Measurements from ENCODE around the gene OPRL1.

OPRL1 gene

GRCh38 chr20:64139199-64140060 is 59.5 kb downstream of the OPRL1 start:
- H3K27me3 ChIP-seq (ENCODE audit: control insufficient read depth, insufficient read depth, low read length), result peaks cover 3% of the 10 kb centered on the region
- no peaks in the 10 kb centered on the region for H3K4me1 ChIP-seq (ENCODE audit: control insufficient read depth, insufficient read depth, low read length)
- no peak overlapping the region for H3K27ac ChIP-seq (ENCODE audit: low read depth, low read length)
- H3K4me3 ChIP-seq (ENCODE audit: low read length), result no peak overlapping the region
- H3K36me3 ChIP-seq (ENCODE audit: control insufficient read depth, insufficient read depth, low read length), result no peaks in the 10 kb centered on the region
- H3K9ac ChIP-seq (ENCODE audit: low read length), result no peak overlapping the region

GRCh38 chr20:64140061-64140931 is 60.4 kb downstream of the OPRL1 start:
- no peak overlapping the region for H3K4me3 ChIP-seq (ENCODE audit: low read length)
- no peaks in the 10 kb centered on the region for H3K36me3 ChIP-seq (ENCODE audit: control insufficient read depth, insufficient read depth, low read length)
- H3K9ac ChIP-seq (ENCODE audit: low read length), result no peak overlapping the region
- H3K27ac ChIP-seq (ENCODE audit: low read depth, low read length), result no peak overlapping the region
- no peaks in the 10 kb centered on the region for H3K4me1 ChIP-seq (ENCODE audit: control insufficient read depth, insufficient read depth, low read length)
- H3K27me3 ChIP-seq (ENCODE audit: control insufficient read depth, insufficient read depth, low read length), result peaks cover 3% of the 10 kb centered on the region

- H3K4me3 ChIP-seq (ENCODE audit: low read length), result no peak overlapping the region
- H3K36me3 ChIP-seq (ENCODE audit: control insufficient read depth, insufficient read depth, low read length), result no peaks in the 10 kb centered on the region
- H3K4me1 ChIP-seq (ENCODE audit: control insufficient read depth, insufficient read depth, low read length), result no peaks in the 10 kb centered on the region
- H3K9ac ChIP-seq (ENCODE audit: low read length), result no peak overlapping the region
- no peak overlapping the region for H3K27ac ChIP-seq (ENCODE audit: low read depth, low read length)
- peaks cover 3% of the 10 kb centered on the region for H3K27me3 ChIP-seq (ENCODE audit: control insufficient read depth, insufficient read depth, low read length)
These were observed 61.1 kb downstream of the OPRL1 start for GRCh38 chr20:64140956-64141355.

- no peak overlapping the region for H3K4me3 ChIP-seq (ENCODE audit: low read length)
- no peaks in the 10 kb centered on the region for H3K36me3 ChIP-seq (ENCODE audit: control insufficient read depth, insufficient read depth, low read length)
- no peak overlapping the region for H3K27ac ChIP-seq (ENCODE audit: low read depth, low read length)
- peaks cover 3% of the 10 kb centered on the region for H3K27me3 ChIP-seq (ENCODE audit: control insufficient read depth, insufficient read depth, low read length)
- no peaks in the 10 kb centered on the region for H3K4me1 ChIP-seq (ENCODE audit: control insufficient read depth, insufficient read depth, low read length)
- H3K9ac ChIP-seq (ENCODE audit: low read length), result no peak overlapping the region
These were observed 62.7 kb downstream of the OPRL1 start for GRCh38 chr20:64142590-64142989.

GRCh38 chr20:64143018-64143801 is 63.3 kb downstream of the OPRL1 start:
- Histone ChIP-seq H3K4me3 (ENCODE audit: low read length) (no peak overlapping the region), H3K27ac (ENCODE audit: low read depth, low read length) (no peak overlapping the region), H3K4me1 (ENCODE audit: control insufficient read depth, insufficient read depth, low read length) (no peaks in the 10 kb centered on the region), H3K27me3 (ENCODE audit: control insufficient read depth, insufficient read depth, low read length) (peaks cover 3% of the 10 kb centered on the region), H3K36me3 (ENCODE audit: control insufficient read depth, insufficient read depth, low read length) (no peaks in the 10 kb centered on the region), H3K9ac (ENCODE audit: low read length) (no peak overlapping the region)

GRCh38 chr20:64144144-64144912 is 64.4 kb downstream of the OPRL1 start:
- Histone ChIP-seq H3K4me1 (ENCODE audit: control insufficient read depth, insufficient read depth, low read length) (no peaks in the 10 kb centered on the region), H3K36me3 (ENCODE audit: control insufficient read depth, insufficient read depth, low read length) (no peaks in the 10 kb centered on the region), H3K27me3 (ENCODE audit: control insufficient read depth, insufficient read depth, low read length) (peaks cover 3% of the 10 kb centered on the region), H3K27ac (ENCODE audit: low read depth, low read length) (no peak overlapping the region), H3K4me3 (ENCODE audit: low read length) (no peak overlapping the region), H3K9ac (ENCODE audit: low read length) (no peak overlapping the region)

- H3K9ac ChIP-seq (ENCODE audit: low read length), result no peak overlapping the region
- peaks cover 3% of the 10 kb centered on the region for H3K27me3 ChIP-seq (ENCODE audit: control insufficient read depth, insufficient read depth, low read length)
- no peak overlapping the region for H3K27ac ChIP-seq (ENCODE audit: low read depth, low read length)
- H3K4me3 ChIP-seq (ENCODE audit: low read length), result no peak overlapping the region
- no peaks in the 10 kb centered on the region for H3K4me1 ChIP-seq (ENCODE audit: control insufficient read depth, insufficient read depth, low read length)
- H3K36me3 ChIP-seq (ENCODE audit: control insufficient read depth, insufficient read depth, low read length), result no peaks in the 10 kb centered on the region
These were observed 65.8 kb downstream of the OPRL1 start for GRCh38 chr20:64145458-64146300.

GRCh38 chr20:64146301-64146935 is 66.5 kb downstream of the OPRL1 start:
- H3K36me3 ChIP-seq (ENCODE audit: control insufficient read depth, insufficient read depth, low read length), result no peaks in the 10 kb centered on the region
- no peak overlapping the region for H3K27ac ChIP-seq (ENCODE audit: low read depth, low read length)
- peaks cover 3% of the 10 kb centered on the region for H3K27me3 ChIP-seq (ENCODE audit: control insufficient read depth, insufficient read depth, low read length)
- H3K4me1 ChIP-seq (ENCODE audit: control insufficient read depth, insufficient read depth, low read length), result no peaks in the 10 kb centered on the region
- no peak overlapping the region for H3K4me3 ChIP-seq (ENCODE audit: low read length)
- no peak overlapping the region for H3K9ac ChIP-seq (ENCODE audit: low read length)

GRCh38 chr20:64146936-64147477 is 67.1 kb downstream of the OPRL1 start:
- Histone ChIP-seq H3K27me3 (ENCODE audit: control insufficient read depth, insufficient read depth, low read length) (peaks cover 3% of the 10 kb centered on the region), H3K4me1 (ENCODE audit: control insufficient read depth, insufficient read depth, low read length) (no peaks in the 10 kb centered on the region), H3K36me3 (ENCODE audit: control insufficient read depth, insufficient read depth, low read length) (no peaks in the 10 kb centered on the region), H3K4me3 (ENCODE audit: low read length) (no peak overlapping the region), H3K9ac (ENCODE audit: low read length) (no peak overlapping the region), H3K27ac (ENCODE audit: low read depth, low read length) (no peak overlapping the region)

- Histone ChIP-seq H3K4me3 (ENCODE audit: low read length) (no peak overlapping the region), H3K36me3 (ENCODE audit: control insufficient read depth, insufficient read depth, low read length) (no peaks in the 10 kb centered on the region), H3K27me3 (ENCODE audit: control insufficient read depth, insufficient read depth, low read length) (no peaks in the 10 kb centered on the region), H3K9ac (ENCODE audit: low read length) (no peak overlapping the region), H3K27ac (ENCODE audit: low read depth, low read length) (no peak overlapping the region), H3K4me1 (ENCODE audit: control insufficient read depth, insufficient read depth, low read length) (no peaks in the 10 kb centered on the region)
These were observed 68.7 kb downstream of the OPRL1 start for GRCh38 chr20:64148581-64148980.

Measured in rectal smooth muscle tissue (tissue), 1 donor.